Retinal pigment epithelial cell (primary cell): ENCODE measurements around the gene SCGB3A1.

Experiments used
- DNase-seq: peaks from one replicate; pipeline ENCODE4 v3.0.0-alpha.2; 2010; ENCODE audit warnings: low read depth
- H3K4me3 ChIP-seq: 2 replicates; pipeline ENCODE4 v1.5.1; 2011; ENCODE audit warnings: mild to moderate bottlenecking, low read length, control low read depth, moderate library complexity
- TF ChIP-seq, protein P1 (sequence below): conservative IDR thresholded peaks from 2 replicates; pipeline ENCODE4 v1.5.1; 2011; ENCODE audit warnings: low read depth, low read length, control low read depth, inconsistent platforms

The SCGB3A1 gene

DNA sequence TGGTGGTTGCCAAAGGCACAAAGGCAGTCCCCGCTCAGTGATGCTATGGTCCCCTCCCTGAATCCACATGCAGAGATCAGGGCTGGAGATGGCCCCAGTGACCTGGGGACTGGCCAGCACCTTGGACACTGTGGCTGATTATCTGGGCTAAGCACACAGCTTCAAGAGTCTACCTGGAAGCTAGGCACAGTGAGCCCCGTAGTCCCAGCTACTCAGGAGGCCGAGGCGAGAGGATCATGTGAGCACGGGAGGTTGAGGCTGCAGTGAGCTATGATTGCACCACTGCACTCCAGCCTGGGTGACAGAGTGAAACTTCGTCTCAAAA, 8.3 kb upstream of the SCGB3A1 start:
- no peak for DNase-seq
- no peak overlapping the region for H3K4me3 ChIP-seq
- TF ChIP-seq, protein P1, sequence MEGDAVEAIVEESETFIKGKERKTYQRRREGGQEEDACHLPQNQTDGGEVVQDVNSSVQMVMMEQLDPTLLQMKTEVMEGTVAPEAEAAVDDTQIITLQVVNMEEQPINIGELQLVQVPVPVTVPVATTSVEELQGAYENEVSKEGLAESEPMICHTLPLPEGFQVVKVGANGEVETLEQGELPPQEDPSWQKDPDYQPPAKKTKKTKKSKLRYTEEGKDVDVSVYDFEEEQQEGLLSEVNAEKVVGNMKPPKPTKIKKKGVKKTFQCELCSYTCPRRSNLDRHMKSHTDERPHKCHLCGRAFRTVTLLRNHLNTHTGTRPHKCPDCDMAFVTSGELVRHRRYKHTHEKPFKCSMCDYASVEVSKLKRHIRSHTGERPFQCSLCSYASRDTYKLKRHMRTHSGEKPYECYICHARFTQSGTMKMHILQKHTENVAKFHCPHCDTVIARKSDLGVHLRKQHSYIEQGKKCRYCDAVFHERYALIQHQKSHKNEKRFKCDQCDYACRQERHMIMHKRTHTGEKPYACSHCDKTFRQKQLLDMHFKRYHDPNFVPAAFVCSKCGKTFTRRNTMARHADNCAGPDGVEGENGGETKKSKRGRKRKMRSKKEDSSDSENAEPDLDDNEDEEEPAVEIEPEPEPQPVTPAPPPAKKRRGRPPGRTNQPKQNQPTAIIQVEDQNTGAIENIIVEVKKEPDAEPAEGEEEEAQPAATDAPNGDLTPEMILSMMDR = no peak

DNA sequence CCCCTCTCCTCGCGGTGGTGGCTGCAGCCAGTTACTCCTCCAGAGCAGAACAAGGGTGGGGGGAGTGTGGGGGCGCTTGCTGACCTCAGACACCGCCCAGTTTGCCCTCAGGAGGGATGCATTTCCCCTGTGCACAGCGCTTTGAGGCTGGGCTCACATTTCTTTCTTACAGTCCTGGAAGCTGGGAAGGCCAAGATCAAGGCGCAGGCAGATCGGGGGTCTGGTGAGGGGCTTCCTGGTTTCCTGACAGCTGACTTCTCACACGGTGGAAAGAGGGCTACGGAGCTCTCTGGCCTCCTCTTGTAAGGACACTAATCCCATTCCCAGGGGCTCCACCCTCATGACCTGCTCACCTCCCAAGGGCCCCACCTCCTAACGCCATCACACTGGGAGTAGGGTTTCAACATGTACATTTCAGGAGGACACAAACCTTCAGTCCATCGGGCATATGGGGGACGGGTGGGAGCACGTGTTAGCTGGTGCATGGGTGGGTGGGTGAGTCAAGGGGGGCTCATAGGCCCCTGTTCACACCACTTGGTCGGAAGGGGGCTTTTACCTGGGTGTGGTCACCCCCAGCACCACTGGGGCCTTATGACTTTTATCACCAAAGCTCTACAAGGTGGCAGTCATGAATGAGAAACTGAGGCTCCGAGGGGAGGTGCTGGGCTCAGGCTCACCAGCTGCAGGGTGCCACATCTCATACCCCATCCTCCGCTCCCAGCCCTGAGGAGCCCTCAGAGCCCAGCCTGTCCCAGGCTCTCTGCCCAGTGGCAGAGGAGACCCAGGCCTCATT, 7.7 kb upstream of the SCGB3A1 start:
- TF ChIP-seq, protein P1 = no peak
- no peak overlapping the region for H3K4me3 ChIP-seq
- DNase-seq = no peak

DNA sequence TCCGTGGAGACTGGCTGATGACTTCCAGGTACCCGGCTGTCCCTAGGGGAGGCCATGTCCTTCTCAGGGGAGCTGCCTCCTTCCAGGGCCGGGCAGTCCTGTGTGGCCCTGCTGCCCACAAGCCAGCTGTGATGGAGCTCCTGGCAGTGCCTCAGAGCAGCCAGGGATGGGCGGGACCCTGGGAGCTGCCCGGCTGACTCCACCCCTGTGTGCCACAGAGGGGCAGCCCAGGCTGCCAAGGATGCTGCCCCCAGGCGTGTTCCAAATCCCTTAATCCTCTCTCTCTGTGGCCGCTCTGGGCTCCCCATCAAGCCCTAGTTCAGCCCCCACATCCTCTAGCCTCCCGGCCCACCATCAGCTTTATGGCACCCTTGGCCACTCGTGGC, 7.0 kb upstream of the SCGB3A1 start:
- DNase-seq = no peak
- TF ChIP-seq, protein P1 = no peak
- H3K4me3 ChIP-seq = no peak overlapping the region

DNA sequence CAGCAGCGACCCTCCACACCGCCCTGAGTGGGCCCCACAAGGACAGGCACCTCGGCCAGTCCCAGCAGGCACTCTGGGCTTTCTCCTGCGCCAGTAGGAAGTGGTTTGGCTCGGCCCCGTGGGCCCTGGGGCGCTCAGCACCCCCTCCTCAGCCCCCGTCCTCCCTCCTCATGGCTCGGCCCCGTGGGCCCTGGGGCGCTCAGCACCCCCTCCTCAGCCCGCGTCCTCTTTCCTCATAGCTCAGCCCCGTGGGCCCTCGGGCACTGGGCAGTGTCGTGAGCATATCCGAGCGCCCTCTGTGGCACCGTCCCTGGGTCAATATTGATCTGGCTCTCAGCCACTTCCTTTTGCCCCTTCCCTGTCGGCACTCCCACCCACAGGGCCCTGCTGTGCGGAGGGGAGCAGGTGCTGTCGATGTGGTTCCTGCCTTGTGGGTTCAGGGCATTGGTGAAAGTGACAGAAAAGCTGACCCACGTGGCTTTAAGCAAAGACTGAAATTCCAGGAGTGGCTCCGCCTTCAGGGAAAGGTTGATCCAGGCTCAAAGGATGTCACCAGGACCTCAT, 5.5 kb upstream of the SCGB3A1 start:
- H3K4me3 ChIP-seq = no peak overlapping the region
- TF ChIP-seq, protein P1 = no peak
- DNase-seq = no peak

DNA sequence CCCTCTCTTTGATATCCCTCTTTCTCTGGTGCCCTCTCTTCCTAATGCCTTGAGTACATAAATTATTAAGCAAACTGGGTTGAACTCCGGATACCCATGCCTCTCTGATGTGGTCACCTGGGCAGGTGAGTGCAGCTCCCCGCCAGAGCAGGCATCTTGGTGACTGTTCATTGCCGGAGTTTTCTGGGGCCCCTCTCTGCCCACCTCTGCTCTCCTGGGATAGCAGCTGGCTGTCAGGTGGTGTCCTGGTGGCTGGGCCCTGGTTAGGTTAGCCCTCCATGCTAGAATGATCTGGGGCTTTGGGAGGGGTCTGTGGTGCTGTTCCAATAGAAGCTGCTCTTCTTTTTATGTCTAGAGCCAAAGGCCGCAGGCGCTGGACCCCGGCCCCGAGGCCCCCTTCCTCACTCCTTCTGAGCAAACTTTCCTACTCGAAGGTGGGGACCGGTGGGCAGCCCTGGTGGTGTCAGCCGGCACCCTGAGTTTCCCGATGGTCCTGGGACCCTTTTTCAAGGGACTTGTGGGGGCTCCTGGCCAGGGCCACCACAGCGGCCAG, 4.9 kb upstream of the SCGB3A1 start:
- TF ChIP-seq, protein P1 = no peak
- no peak for DNase-seq
- H3K4me3 ChIP-seq = no peak overlapping the region

DNA sequence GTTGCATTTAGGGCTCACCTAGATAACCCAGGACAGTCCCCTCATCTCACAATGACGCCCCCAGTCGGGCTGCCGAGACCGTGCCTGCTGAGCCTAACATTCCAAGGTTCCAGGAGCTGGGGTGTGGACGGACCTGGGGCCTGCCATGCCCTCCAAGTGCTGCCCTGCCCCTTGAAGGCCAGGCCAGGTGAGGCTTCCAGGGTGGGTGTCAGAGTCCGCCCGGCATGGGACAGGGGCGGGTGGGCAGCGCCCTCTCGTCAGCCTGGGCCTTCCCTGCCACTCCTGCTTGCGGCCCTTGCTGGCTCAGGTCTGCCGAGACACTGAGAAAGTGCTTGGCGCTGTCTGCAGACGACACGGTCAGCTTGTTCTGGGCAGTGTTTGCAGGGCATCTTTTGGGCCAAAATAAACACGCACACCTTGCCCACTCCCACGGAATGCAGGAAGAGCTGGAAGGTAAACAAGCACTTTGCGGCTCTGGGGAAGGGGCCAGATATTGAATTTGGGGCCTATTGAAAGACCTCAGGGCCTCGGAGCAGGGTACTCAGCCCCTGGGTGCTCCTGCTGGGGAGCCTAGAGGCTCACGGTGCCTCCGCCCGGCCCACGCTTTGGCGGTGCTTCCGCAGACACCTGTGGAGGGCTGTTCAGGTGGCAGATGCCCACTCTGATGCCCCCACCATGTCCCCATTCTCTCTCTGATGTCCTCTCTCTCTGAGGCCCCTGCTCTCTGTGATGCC, 4.2 kb upstream of the SCGB3A1 start:
- H3K4me3 ChIP-seq = no peak overlapping the region
- DNase-seq = no peak
- TF ChIP-seq, protein P1 = no peak

DNA sequence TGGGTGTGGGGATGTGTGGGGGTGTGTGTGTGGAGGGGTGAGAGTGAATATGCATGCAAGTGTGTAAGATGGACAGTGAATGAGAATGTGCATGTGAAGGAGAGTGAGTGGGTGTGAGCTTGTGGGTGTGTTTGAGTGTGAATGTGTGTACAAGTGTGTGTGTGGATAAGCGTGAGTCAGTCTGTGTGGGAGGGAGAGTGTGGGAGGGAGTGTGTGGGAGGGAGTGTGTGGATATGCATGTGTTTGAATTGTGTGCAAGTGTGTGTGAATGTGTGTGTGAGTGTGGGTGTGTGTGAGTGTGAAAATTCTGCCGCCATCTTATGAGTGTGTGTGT, 3.7 kb upstream of the SCGB3A1 start:
- H3K4me3 ChIP-seq = no peak overlapping the region
- TF ChIP-seq, protein P1 = no peak
- DNase-seq = no peak
